ENCODE data around the gene SPOCK1. TPM values are rescaled to one million over a fixed set of nuclear protein-coding genes. Genes with fewer than 3 reads are reported as not detected.

SPOCK1 gene
- total and polyA plus RNA-seq, 2 experiments from 2014 or later: 8.2 to 10.5 TPM

DNA sequence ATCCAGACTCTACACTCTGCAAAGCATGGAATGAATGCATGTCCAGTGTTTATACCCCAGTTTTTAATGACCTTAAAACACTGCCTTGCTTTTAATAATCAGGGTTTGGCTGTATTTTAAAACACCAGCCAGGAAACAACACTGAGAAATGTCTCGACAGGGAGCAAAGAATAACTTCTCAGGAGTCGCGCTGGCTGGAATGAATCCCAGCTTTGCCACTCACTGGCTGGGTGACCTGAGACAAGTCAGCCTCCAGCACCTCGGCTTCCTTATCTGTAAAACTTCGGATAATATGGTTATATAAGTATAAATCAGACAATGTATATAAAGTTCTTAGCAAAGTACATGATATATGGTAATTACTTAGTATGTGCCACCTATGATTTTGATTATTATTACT, 505.0 kb downstream of the SPOCK1 start:
- Histone ChIP-seq H3F3A (replicated peaks; ENCODE audit: low read depth) (no peaks in the 10 kb centered on the region), H3K9me2 (ENCODE audit: insufficient read depth) (0 out of 2 replicates have a peak, but pooled peaks cover 7% of the 10 kb centered on the region), H2AFZ (no peak overlapping the region), H4K20me1 (replicated peaks; ENCODE audit: insufficient read depth) (no peaks in the 10 kb centered on the region), H3K79me2 (replicated peaks; ENCODE audit: insufficient read depth) (no peaks in the 10 kb centered on the region), H3K4me2 (no peak overlapping the region), H3K27me3 (ENCODE audit: insufficient read depth) (no peaks in the 10 kb centered on the region), H3K36me3 (ENCODE audit: insufficient read depth) (no peaks in the 10 kb centered on the region), H3K4me1 (ENCODE audit: insufficient read depth) (no peaks in the 10 kb centered on the region), H3K27ac (ENCODE audit: low read depth) (no peak overlapping the region), H3K4me3 (no peak overlapping the region)
- no peak overlapping the region for H3K27ac Mint-ChIP-seq
- ATAC-seq (no peak), DNase-seq (ENCODE audit: low spot score) (no peak)
- peaks cover 2% of the 10 kb centered on the region; the same call in 2 of the 3 replicates for H3K4me1 Mint-ChIP-seq
- no peaks in the 10 kb centered on the region for H3K36me3 Mint-ChIP-seq (ENCODE audit: low read depth)
- no peaks in the 10 kb centered on the region for H3K27me3 Mint-ChIP-seq (ENCODE audit: insufficient read depth, low read depth, poor library complexity)
- H3K9me3 Mint-ChIP-seq: no peaks in the 10 kb centered on the region
- no peak for TF ChIP-seq ZNF114 (CRISPR knock-in tag; IDR thresholded peaks at IDR 0.05)
- TF ChIP-seq EZH2 (IDR thresholded peaks at IDR 0.05; ENCODE audit: low read depth, unreplicated experiment): no peak
- TF ChIP-seq ZNF331 (CRISPR knock-in tag; IDR thresholded peaks at IDR 0.05; ENCODE audit: low read depth): no peak
- TF ChIP-seq, protein P1, sequence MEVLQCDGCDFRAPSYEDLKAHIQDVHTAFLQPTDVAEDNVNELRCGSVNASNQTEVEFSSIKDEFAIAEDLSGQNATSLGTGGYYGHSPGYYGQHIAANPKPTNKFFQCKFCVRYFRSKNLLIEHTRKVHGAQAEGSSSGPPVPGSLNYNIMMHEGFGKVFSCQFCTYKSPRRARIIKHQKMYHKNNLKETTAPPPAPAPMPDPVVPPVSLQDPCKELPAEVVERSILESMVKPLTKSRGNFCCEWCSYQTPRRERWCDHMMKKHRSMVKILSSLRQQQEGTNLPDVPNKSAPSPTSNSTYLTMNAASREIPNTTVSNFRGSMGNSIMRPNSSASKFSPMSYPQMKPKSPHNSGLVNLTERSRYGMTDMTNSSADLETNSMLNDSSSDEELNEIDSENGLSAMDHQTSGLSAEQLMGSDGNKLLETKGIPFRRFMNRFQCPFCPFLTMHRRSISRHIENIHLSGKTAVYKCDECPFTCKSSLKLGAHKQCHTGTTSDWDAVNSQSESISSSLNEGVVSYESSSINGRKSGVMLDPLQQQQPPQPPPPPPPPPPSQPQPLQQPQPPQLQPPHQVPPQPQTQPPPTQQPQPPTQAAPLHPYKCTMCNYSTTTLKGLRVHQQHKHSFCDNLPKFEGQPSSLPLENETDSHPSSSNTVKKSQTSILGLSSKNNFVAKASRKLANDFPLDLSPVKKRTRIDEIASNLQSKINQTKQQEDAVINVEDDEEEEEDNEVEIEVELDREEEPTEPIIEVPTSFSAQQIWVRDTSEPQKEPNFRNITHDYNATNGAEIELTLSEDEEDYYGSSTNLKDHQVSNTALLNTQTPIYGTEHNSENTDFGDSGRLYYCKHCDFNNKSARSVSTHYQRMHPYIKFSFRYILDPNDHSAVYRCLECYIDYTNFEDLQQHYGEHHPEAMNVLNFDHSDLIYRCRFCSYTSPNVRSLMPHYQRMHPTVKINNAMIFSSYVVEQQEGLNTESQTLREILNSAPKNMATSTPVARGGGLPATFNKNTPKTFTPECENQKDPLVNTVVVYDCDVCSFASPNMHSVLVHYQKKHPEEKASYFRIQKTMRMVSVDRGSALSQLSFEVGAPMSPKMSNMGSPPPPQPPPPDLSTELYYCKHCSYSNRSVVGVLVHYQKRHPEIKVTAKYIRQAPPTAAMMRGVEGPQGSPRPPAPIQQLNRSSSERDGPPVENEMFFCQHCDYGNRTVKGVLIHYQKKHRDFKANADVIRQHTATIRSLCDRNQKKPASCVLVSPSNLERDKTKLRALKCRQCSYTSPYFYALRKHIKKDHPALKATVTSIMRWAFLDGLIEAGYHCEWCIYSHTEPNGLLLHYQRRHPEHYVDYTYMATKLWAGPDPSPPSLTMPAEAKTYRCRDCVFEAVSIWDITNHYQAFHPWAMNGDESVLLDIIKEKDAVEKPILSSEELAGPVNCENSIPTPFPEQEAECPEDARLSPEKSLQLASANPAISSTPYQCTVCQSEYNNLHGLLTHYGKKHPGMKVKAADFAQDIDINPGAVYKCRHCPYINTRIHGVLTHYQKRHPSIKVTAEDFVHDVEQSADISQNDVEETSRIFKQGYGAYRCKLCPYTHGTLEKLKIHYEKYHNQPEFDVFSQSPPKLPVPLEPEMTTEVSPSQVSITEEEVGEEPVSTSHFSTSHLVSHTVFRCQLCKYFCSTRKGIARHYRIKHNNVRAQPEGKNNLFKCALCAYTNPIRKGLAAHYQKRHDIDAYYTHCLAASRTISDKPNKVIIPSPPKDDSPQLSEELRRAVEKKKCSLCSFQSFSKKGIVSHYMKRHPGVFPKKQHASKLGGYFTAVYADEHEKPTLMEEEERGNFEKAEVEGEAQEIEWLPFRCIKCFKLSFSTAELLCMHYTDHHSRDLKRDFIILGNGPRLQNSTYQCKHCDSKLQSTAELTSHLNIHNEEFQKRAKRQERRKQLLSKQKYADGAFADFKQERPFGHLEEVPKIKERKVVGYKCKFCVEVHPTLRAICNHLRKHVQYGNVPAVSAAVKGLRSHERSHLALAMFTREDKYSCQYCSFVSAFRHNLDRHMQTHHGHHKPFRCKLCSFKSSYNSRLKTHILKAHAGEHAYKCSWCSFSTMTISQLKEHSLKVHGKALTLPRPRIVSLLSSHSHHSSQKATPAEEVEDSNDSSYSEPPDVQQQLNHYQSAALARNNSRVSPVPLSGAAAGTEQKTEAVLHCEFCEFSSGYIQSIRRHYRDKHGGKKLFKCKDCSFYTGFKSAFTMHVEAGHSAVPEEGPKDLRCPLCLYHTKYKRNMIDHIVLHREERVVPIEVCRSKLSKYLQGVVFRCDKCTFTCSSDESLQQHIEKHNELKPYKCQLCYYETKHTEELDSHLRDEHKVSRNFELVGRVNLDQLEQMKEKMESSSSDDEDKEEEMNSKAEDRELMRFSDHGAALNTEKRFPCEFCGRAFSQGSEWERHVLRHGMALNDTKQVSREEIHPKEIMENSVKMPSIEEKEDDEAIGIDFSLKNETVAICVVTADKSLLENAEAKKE (CRISPR knock-in tag; IDR thresholded peaks at IDR 0.05): no peak
- TF ChIP-seq JUNB (IDR thresholded peaks at IDR 0.05; ENCODE audit: unreplicated experiment): no peak
- TF ChIP-seq, protein P2, sequence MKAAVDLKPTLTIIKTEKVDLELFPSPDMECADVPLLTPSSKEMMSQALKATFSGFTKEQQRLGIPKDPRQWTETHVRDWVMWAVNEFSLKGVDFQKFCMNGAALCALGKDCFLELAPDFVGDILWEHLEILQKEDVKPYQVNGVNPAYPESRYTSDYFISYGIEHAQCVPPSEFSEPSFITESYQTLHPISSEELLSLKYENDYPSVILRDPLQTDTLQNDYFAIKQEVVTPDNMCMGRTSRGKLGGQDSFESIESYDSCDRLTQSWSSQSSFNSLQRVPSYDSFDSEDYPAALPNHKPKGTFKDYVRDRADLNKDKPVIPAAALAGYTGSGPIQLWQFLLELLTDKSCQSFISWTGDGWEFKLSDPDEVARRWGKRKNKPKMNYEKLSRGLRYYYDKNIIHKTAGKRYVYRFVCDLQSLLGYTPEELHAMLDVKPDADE (IDR thresholded peaks at IDR 0.05): no peak
- no peak overlapping the region for H3K4me3 Mint-ChIP-seq

Data from GM23338 (cell line).